OCI-LY7 (cell line): ENCODE data around the gene NKX2-2.

ENCODE experiments used
- EZH2phosphoT487 ChIP-seq: fragments of 200-600 bp; sonication (generic); IDR thresholded peaks from 2 replicates; pipeline ENCODE4 v1.6.1; 2018; ENCODE audit warnings: low read depth, borderline replicate concordance, mild to moderate bottlenecking, mixed run types, antibody characterized with exemption, low read length, moderate library complexity, mixed read lengths
- TF ChIP-seq, protein P1 (sequence below): fragments of 200-600 bp; sonication (generic); conservative IDR thresholded peaks from 2 replicates; pipeline ENCODE4 v1.5.1; 2014; ENCODE audit warnings: mild to moderate bottlenecking, antibody characterized with exemption, low read length, moderate library complexity, mixed read lengths

- TF ChIP-seq, protein P1, sequence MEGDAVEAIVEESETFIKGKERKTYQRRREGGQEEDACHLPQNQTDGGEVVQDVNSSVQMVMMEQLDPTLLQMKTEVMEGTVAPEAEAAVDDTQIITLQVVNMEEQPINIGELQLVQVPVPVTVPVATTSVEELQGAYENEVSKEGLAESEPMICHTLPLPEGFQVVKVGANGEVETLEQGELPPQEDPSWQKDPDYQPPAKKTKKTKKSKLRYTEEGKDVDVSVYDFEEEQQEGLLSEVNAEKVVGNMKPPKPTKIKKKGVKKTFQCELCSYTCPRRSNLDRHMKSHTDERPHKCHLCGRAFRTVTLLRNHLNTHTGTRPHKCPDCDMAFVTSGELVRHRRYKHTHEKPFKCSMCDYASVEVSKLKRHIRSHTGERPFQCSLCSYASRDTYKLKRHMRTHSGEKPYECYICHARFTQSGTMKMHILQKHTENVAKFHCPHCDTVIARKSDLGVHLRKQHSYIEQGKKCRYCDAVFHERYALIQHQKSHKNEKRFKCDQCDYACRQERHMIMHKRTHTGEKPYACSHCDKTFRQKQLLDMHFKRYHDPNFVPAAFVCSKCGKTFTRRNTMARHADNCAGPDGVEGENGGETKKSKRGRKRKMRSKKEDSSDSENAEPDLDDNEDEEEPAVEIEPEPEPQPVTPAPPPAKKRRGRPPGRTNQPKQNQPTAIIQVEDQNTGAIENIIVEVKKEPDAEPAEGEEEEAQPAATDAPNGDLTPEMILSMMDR = no peak
- TF ChIP-seq EZH2phosphoT487 = no peak
These were observed 41.7 kb upstream of the NKX2-2 start for GRCh38 chr20:21555470-21556120.
